ENCODE data around the gene OR4S1.
"Not testable (repeated sequence)": the region's sequence is repeated elsewhere in the genome, so short reads cannot be mapped to it uniquely, and the experiment has no call there.

OR4S1 gene

GRCh38 chr11:48305923-48306322 lies at the start of gene OR4S1:
TSS of gene OR4S1 (plus strand) at chr11:48306223. CDS start at chr11:48306223, 0 bp downstream.
- no peak for DNase-seq

- DNase-seq, result no peak
Measured at GRCh38 chr11:48261600-48261999, 44.4 kb upstream of the OR4S1 start.

- no peak for DNase-seq
Measured at GRCh38 chr11:48263423-48263911, 42.6 kb upstream of the OR4S1 start, which contains the start of gene OR4X1. TSS of gene OR4X1 (plus strand) at chr11:48263861. CDS start at chr11:48263861, 0 bp downstream.

- no peak for DNase-seq
Measured at GRCh38 chr11:48270621-48271020, 35.4 kb upstream of the OR4S1 start.

GRCh38 chr11:48272606-48273005 lies 33.4 kb upstream of the OR4S1 start:
- DNase-seq, result no peak

- DNase-seq, result peak; percentile 68
Measured at GRCh38 chr11:48307760-48308386, 1.9 kb downstream of the OR4S1 start.

- DNase-seq, result not testable (repeated sequence)
Measured at GRCh38 chr11:48313590-48313989, 7.6 kb downstream of the OR4S1 start.

- DNase-seq, result not testable (repeated sequence)
Measured at GRCh38 chr11:48319813-48320212, 13.8 kb downstream of the OR4S1 start.

- DNase-seq, result not testable (repeated sequence)
Measured at GRCh38 chr11:48324620-48325019, 18.6 kb downstream of the OR4S1 start, which contains the start of gene OR4C3. TSS of gene OR4C3 (plus strand) at chr11:48324920. CDS start at chr11:48325022, 102 bp downstream.

GRCh38 chr11:48341466-48341865 lies 35.4 kb downstream of the OR4S1 start:
- DNase-seq, result no peak

GRCh38 chr11:48342505-48342904 lies 36.5 kb downstream of the OR4S1 start:
- not testable (repeated sequence) for DNase-seq

GRCh38 chr11:48346286-48346685 lies 40.3 kb downstream of the OR4S1 start:
- DNase-seq, result not testable (repeated sequence)

- DNase-seq, result no peak
Measured at GRCh38 chr11:48354013-48354412, 48.0 kb downstream of the OR4S1 start.

GRCh38 chr11:48354677-48355076 lies 48.7 kb downstream of the OR4S1 start:
- no peak for DNase-seq

Measured in stimulated activated CD4-positive, alpha-beta T cell treated with anti-CD3 and anti-CD28 coated beads, Interleukin-1b, Interleukin-23, amount 100 ng/mL, for 48 hours (primary cell).